ENCODE data around the gene RNASET2.

DNA sequence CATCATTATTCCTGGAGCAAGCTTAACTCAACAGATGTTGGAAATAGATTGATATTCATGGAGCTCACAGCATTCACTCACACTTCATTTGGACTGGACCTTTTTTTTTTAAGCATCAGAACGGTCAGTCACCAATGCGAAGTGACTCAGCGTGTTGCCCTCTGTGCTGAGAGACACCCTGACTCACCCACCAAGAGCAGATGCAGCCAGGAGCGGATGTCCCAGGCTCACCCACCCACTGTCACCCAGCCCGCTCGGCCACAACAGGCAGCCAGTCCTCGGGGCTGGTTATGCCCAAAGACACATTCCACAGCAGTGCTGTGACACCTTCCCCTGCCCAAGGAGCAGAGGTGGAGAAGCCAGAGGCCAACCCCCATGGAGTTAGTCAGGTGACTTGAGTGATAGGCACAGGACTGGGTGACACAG lies 15.7 kb downstream of the RNASET2 start:
- TF ChIP-seq, protein P1, sequence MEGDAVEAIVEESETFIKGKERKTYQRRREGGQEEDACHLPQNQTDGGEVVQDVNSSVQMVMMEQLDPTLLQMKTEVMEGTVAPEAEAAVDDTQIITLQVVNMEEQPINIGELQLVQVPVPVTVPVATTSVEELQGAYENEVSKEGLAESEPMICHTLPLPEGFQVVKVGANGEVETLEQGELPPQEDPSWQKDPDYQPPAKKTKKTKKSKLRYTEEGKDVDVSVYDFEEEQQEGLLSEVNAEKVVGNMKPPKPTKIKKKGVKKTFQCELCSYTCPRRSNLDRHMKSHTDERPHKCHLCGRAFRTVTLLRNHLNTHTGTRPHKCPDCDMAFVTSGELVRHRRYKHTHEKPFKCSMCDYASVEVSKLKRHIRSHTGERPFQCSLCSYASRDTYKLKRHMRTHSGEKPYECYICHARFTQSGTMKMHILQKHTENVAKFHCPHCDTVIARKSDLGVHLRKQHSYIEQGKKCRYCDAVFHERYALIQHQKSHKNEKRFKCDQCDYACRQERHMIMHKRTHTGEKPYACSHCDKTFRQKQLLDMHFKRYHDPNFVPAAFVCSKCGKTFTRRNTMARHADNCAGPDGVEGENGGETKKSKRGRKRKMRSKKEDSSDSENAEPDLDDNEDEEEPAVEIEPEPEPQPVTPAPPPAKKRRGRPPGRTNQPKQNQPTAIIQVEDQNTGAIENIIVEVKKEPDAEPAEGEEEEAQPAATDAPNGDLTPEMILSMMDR (IDR thresholded peaks at IDR 0.05), result no peak
- TF ChIP-seq POLR2A (IDR thresholded peaks at IDR 0.05), result no peak
